ENCODE data around the gene TXNRD2.
A peak's percentile ranks its signal among the peaks of the same experiment; 100 is the strongest.

The TXNRD2 gene

GRCh38 chr22:19905347-19906276 is 36.0 kb downstream of the TXNRD2 start:
- DNase-seq (ENCODE audit: low read depth, low spot score), result peak; percentile 23

GRCh38 chr22:19904935-19905334 is 36.7 kb downstream of the TXNRD2 start:
- no peak for DNase-seq (ENCODE audit: low read depth, low spot score)

- DNase-seq (ENCODE audit: low read depth, low spot score), result no peak
Observed at GRCh38 chr22:19904174-19904856, 37.3 kb downstream of the TXNRD2 start.

- DNase-seq (ENCODE audit: low read depth, low spot score), result no peak
Observed at GRCh38 chr22:19903513-19903912, 38.1 kb downstream of the TXNRD2 start.

- DNase-seq (ENCODE audit: low read depth, low spot score), result peak; percentile 52
Observed at GRCh38 chr22:19903031-19903430, 38.6 kb downstream of the TXNRD2 start.

GRCh38 chr22:19902245-19902715 is 39.3 kb downstream of the TXNRD2 start:
- no peak for DNase-seq (ENCODE audit: low read depth, low spot score)

GRCh38 chr22:19901577-19902244 is 39.9 kb downstream of the TXNRD2 start:
- DNase-seq (ENCODE audit: low read depth, low spot score), result no peak

- DNase-seq (ENCODE audit: low read depth, low spot score), result no peak
Observed at GRCh38 chr22:19900707-19901436, 40.7 kb downstream of the TXNRD2 start.

- no peak for DNase-seq (ENCODE audit: low read depth, low spot score)
Observed at GRCh38 chr22:19898831-19899567, 42.6 kb downstream of the TXNRD2 start.

- no peak for DNase-seq (ENCODE audit: low read depth, low spot score)
Observed at GRCh38 chr22:19898145-19898544, 43.5 kb downstream of the TXNRD2 start.

GRCh38 chr22:19897726-19898125 is 43.9 kb downstream of the TXNRD2 start:
- no peak for DNase-seq (ENCODE audit: low read depth, low spot score)

GRCh38 chr22:19896665-19897355 is 44.8 kb downstream of the TXNRD2 start:
- no peak for DNase-seq (ENCODE audit: low read depth, low spot score)

- DNase-seq (ENCODE audit: low read depth, low spot score), result no peak
Observed at GRCh38 chr22:19895160-19895849, 46.3 kb downstream of the TXNRD2 start.

- DNase-seq (ENCODE audit: low read depth, low spot score), result no peak
Observed at GRCh38 chr22:19893363-19893762, 48.3 kb downstream of the TXNRD2 start.

GRCh38 chr22:19892925-19893324 is 48.7 kb downstream of the TXNRD2 start:
- DNase-seq (ENCODE audit: low read depth, low spot score), result no peak

GRCh38 chr22:19892257-19892879 is 49.2 kb downstream of the TXNRD2 start:
- peak; percentile 80 for DNase-seq (ENCODE audit: low read depth, low spot score)

GRCh38 chr22:19891317-19892256 is 50.0 kb downstream of the TXNRD2 start:
- peak; percentile 89 for DNase-seq (ENCODE audit: low read depth, low spot score)

Measured in ELF-1 (cell line).